Measurements from ENCODE around the gene PCDHA9. TPM values are rescaled to one million over a fixed set of nuclear protein-coding genes. Genes with fewer than 3 reads are reported as not detected.
A peak's percentile ranks its signal among the peaks of the same experiment; 100 is the strongest.
"Not testable (repeated sequence)": the region's sequence is repeated elsewhere in the genome, so short reads cannot be mapped to it uniquely, and the experiment has no call there.

The PCDHA9 gene
- total RNA-seq: not detected
- long read RNA-seq: 0 reads

- H3K27ac ChIP-seq (replicated peaks); H3K4me3 ChIP-seq; H3K36me3 ChIP-seq; H3K4me1 ChIP-seq; DNase-seq; intact Hi-C loops (cut with micrococcal nuclease): not testable (repeated sequence)
- peaks cover 47% of the 10 kb centered on the region for H3K9me3 ChIP-seq (replicated peaks)
- H3K27me3 ChIP-seq (ENCODE audit: low read depth): peaks cover 67% of the 10 kb centered on the region
These were observed at the start of gene PCDHA9 for GRCh38 chr5:140848139-140849102. TSS of gene PCDHA9 (plus strand) at chr5:140848382. CDS start at chr5:140848496, 114 bp downstream.

GRCh38 chr5:140800816-140801493 is 47.2 kb upstream of the PCDHA9 start, which contains the start of gene PCDHA3:
TSS of gene PCDHA3 (plus strand) at chr5:140801057.
- no peaks in the 10 kb centered on the region for H3K4me1 ChIP-seq
- H3K36me3 ChIP-seq: no peaks in the 10 kb centered on the region
- TF ChIP-seq CTCF (IDR thresholded peaks at IDR 0.05; ENCODE audit: borderline replicate concordance): peak; percentile 26
- H3K27ac ChIP-seq (replicated peaks): no peak within 1 kb of the TSS
- no peak for DNase-seq
- H3K4me3 ChIP-seq: peak within 1 kb of the TSS; percentile 56
- H3K9me3 ChIP-seq (replicated peaks): peaks cover 69% of the 10 kb centered on the region
- peaks cover 53% of the 10 kb centered on the region for H3K27me3 ChIP-seq (ENCODE audit: low read depth)
- intact Hi-C loops (cut with micrococcal nuclease): no loop called here

GRCh38 chr5:140801494-140801841 is 46.7 kb upstream of the PCDHA9 start:
- H3K27me3 ChIP-seq (ENCODE audit: low read depth): peaks cover 53% of the 10 kb centered on the region
- intact Hi-C loops (cut with micrococcal nuclease): no loop called here
- DNase-seq: no peak
- no peak overlapping the region for H3K27ac ChIP-seq (replicated peaks)
- H3K36me3 ChIP-seq: no peaks in the 10 kb centered on the region
- peak; percentile 41 for TF ChIP-seq CTCF (IDR thresholded peaks at IDR 0.05; ENCODE audit: borderline replicate concordance)
- no peaks in the 10 kb centered on the region for H3K4me1 ChIP-seq
- H3K9me3 ChIP-seq (replicated peaks): peaks cover 68% of the 10 kb centered on the region
- H3K4me3 ChIP-seq: peak overlapping the region; percentile 56

- H3K27ac ChIP-seq (replicated peaks); H3K4me1 ChIP-seq; H3K36me3 ChIP-seq; H3K4me3 ChIP-seq; intact Hi-C loops (cut with micrococcal nuclease); DNase-seq: not testable (repeated sequence)
- H3K27me3 ChIP-seq (ENCODE audit: low read depth): peaks cover 54% of the 10 kb centered on the region
- peaks cover 67% of the 10 kb centered on the region for H3K9me3 ChIP-seq (replicated peaks)
These were observed 45.8 kb upstream of the PCDHA9 start for GRCh38 chr5:140802381-140802780.

- Histone ChIP-seq H3K27me3 (ENCODE audit: low read depth) (peaks cover 59% of the 10 kb centered on the region), H3K9me3 (replicated peaks) (peaks cover 68% of the 10 kb centered on the region)
These were observed 45.4 kb upstream of the PCDHA9 start for GRCh38 chr5:140802781-140803271.

More at GRCh38 chr5:140802781-140803271, 45.4 kb upstream of the PCDHA9 start:
- no peak overlapping the region for H3K4me3 ChIP-seq
- intact Hi-C loops (cut with micrococcal nuclease): no loop called here
- H3K4me1 ChIP-seq: no peaks in the 10 kb centered on the region
- no peaks in the 10 kb centered on the region for H3K36me3 ChIP-seq
- DNase-seq: no peak
- no peak for TF ChIP-seq CTCF (IDR thresholded peaks at IDR 0.05; ENCODE audit: borderline replicate concordance)
- H3K27ac ChIP-seq (replicated peaks): no peak overlapping the region

All from left ventricle myocardium inferior (tissue), 1 donor.